ENCODE data around the gene TXNRD2.
"Not testable (repeated sequence)": the region's sequence is repeated elsewhere in the genome, so short reads cannot be mapped to it uniquely, and the experiment has no call there.

The TXNRD2 gene

DNA sequence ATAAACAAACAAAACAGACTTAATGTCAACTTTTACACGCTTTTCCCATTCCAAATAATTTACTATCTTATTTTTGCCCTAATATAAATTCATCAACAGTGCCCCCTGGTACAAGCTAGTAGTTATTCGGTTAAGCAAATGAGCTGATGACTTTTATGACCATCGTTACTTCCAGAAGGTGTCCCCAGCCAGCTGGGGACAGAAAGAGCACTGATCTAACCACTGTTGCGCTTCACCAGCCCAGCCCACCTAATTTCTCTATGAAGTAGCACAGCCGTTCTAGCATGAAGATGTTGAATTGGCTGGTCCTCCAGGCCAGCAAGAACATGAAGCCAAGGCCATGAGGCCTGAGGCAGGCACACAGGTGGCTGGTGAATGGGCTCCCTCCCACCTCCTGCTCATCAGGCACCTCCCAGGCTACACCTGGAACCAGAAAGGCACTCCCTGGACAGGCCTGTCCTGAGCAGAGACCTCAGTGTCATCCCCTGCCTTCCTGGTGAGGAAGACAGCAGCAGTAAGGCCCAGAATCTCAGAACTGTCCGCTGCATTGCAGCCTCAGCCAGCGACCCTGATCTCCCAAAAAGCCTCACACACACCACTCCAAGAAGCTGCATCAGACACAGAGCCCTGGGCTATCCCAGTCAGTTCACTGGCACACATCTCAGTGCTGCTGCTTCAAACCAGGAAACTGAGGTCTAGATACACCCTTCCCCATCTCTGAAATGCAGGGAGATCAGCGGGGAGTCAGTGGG, 99.8 kb downstream of the TXNRD2 start:
- no peak for DNase-seq

DNA sequence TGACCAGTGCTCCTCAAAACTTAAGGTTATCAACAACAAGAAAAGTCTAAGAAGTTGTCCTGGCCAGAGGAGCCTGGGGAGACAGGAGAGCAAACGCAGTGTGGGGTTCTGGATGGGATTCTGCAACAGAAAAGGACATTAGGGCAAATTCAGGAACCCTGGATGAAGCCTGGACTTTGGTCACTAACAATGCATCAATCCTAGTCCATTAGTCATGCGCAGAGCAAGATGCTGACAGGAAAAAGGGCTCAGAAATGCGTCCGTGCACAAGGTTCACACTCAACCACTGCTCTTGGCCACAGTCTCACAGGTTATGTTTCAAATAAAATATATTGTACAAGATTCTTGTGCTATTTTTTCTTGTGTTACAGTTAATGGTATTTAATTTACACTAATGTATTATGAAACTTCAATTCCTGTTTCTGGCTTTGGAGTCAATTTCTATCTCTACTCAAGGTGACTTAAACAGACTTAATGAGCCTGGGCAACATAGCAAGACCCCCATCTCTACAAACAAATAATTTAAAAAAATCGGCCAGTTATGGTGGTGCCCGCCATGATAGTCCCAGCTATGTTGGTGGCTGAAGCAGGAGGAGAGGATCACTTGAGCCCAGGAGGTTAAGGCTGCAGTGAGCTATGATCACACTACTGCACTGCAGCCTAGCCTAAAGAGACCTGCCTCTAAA, 100.5 kb downstream of the TXNRD2 start:
- DNase-seq = no peak

DNA sequence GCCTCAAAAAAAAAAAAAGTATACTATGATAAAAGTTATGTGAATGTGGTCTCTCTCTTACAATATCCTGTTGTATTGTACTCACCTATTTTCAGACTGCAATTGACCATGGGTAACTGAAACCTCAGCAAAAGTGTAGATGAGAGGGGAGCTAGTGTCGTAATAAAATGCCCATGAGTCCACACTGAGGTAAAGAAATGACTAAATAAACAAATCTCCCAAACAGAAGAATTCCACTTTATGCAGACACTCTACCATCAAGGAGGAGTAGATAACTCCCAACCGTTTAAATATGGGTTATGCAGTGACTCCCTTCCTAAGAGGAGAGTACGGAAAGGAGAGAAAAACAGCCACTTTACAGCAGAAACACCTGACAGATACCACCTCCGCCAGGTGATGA, 101.6 kb downstream of the TXNRD2 start:
- DNase-seq = no peak

DNA sequence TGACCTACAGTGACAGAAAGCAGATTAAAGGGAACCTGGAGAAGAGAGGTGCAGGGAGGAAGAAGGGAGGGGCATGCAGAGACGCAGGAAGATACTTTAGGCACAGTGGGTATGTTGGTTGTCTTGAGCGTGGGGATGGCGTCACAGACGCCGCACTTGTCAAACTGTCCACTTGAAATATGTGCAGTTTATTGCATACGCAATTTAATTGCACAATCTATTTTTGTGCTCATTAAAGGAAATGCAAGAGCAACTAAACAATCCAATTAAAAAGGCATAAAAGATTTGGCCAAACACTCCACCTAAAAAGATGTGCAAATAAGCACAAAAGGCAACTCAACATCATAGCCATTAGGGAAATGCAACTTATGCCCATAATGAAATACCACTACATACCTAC, 103.7 kb downstream of the TXNRD2 start:
- DNase-seq = no peak

DNA sequence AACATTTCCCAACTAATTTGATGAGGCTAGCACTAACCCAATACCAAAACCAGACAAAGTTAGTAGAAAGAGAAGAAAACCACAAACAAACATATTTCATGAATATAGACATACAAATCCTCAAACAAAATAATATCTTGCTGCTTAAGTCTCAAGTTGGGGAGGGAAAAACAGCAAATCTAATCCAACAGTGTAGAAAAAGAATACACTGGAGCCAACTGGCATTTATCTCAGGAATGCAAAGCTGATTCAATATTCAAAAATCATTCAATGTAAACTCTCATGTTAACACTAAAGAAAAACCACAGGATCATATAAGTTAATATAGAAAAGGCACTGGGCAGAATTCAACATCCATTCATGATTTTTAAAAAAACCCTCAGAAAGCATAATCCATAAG, 105.1 kb downstream of the TXNRD2 start:
- DNase-seq = no peak

DNA sequence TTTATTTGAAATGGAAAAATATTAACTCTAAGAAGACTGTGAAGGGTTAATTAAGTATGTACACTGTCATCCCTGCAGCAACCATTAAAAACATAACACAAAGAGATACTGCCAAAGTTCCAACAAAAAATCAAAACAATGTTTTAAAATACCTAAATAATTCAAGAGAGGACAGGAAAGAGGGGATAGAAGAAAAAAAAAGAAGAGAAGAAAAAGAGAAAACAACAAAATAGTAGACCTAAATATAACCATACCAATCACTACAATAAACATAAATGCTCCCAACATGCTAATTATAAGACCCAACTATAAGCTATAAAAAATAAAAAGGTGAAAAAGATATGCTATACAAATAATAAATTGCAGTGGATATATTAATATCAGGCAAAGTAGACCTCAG, 107.0 kb downstream of the TXNRD2 start:
- no peak for DNase-seq

DNA sequence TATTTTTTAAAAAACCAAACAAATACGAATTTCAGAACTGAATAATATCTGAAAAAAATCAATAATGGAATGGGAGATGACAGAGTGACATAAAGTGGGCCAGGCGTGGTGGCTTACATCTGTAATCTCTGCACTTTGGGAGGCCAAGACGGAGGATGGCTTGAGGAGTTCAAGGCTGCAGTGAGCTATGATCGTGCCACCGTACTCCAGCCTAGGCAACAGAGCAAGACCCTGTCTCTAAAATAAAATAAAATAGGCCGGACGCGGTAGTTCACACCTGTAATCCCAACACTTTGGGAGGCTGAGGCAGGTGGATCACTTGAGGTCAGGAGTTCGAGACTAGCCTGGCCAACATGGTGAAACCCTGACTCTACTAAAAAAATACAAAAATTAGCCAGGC, 108.3 kb downstream of the TXNRD2 start:
- DNase-seq = not testable (repeated sequence)

DNA sequence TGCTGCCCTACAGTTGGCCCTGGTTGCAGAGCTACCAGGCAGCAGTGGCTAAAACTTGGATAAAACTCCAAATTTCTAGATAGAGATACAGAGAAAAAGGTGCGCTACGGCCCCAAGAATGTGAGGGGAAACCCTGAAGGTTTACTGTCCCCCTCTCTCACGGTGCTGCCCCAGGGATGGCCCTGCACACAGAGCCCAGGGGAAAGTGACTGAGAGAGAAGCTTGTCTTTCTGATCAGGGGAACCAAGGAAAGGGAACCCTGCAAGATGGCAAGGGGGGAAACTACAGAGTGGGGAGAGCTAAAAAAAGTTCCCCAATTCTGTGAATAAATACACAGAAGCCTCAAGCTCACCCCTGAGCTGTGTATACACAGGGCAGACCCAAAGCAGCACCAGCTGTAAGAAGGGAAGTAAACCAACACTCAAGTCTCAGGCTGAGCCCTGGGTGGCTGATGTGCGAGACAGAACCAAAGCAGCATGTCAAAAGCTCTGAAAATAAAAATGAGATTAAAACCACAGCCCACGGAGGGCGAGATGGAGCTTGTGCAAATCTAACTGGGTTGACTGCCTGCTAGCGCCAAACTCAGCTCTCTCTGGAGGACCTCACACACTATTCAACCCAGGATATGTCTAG, 109.0 kb downstream of the TXNRD2 start:
- no peak for DNase-seq

DNA sequence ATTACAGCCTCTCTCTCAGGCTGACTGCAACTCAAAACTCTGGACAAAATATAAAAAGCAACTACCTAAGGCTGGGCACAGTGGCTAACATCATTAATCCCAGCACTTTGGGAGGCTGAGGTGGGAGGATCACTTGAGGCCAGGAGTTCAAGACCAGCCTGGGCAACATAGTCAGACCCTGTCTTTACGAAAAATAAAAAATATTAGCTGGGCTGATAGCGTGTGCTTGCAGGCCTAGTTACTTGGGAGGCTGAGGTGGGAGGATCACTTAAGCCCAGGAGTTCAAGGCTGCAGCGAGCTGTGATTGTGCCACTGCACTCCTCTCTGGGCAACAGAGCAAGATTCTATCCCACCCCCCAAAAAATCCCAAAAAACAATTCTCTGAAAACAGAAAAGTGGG, 109.6 kb downstream of the TXNRD2 start:
- DNase-seq = not testable (repeated sequence)

DNA sequence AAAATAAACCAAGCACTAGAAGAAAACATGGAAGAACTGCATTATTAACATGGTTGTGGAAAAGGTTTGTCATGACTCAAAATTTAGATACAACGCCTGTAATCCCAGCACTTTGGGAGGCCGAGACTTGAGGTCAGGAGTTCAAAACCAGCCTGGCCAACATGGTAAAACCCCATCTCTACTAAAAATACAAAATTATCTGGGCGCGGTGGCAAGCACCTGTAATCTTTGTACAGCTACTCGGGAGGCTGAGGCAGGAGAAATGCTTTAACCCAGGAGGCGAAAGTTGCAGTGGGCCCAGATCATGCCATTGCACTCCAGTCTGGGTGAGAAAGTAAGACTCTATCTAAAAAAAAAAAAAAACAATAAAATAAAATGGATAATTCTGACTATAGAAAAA, 110.6 kb downstream of the TXNRD2 start:
- DNase-seq = no peak

DNA sequence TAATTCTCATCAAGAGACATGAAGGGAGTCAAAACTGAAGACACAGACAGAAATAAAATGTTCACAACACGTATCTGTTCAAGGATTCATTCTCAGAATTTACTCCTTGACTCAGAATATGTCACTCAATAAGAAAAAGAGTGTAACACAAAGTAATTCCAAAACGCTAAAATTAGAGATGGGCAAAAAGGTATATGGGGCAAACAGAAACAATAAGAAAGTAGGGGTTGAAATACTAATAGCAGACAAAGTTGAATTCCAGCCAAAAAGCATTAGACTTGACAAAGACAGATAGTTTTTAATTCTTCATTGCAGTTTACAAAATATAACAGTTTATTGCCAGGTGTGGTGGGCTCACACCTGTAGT, 113.6 kb downstream of the TXNRD2 start:
- no peak for DNase-seq

DNA sequence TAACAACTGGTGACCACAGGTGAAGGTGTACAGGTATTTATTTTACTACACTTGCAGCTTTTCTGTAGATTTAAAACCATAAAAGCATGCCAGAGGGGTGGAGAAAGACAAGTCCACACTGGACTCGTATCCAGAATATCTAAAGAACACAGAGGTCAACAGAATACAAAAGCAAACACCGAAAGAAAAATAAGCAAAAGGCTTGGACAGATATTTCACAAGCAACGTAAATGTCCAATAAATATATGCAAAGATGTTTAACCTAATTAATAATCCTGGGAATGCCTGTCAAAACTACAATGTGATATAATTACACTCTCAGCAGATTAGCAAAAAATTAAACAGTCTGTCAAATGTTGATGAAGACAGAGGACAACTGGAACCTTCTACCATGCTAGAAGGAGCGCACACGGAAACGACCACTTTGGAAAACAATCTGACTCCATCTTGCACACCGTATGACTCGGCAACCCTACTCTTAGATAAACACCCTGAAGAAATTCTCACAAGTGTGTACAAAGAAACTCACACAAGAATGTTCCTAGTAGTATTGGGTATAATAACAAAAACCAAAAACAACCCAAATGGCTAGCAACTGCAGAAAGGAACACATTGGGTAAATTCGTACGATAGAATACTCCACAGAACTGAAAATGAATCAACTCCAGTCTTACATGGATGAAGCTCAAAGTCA, 114.1 kb downstream of the TXNRD2 start:
- no peak for DNase-seq

DNA sequence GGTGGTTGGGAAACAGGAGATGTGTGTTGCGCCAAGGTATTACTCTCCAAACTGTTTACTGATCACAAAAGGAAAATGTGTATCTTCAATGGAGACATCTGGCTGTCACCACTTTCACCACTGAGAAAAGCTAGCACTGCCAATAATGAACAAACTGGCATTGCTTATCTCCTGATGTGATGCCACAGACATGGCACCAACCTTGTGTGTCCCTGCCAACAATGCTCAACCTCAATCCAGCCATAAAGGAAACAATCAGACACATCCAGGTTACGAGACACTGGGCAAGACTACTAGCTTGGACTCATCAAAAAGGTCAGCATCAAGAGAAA, 115.0 kb downstream of the TXNRD2 start:
- DNase-seq = no peak

DNA sequence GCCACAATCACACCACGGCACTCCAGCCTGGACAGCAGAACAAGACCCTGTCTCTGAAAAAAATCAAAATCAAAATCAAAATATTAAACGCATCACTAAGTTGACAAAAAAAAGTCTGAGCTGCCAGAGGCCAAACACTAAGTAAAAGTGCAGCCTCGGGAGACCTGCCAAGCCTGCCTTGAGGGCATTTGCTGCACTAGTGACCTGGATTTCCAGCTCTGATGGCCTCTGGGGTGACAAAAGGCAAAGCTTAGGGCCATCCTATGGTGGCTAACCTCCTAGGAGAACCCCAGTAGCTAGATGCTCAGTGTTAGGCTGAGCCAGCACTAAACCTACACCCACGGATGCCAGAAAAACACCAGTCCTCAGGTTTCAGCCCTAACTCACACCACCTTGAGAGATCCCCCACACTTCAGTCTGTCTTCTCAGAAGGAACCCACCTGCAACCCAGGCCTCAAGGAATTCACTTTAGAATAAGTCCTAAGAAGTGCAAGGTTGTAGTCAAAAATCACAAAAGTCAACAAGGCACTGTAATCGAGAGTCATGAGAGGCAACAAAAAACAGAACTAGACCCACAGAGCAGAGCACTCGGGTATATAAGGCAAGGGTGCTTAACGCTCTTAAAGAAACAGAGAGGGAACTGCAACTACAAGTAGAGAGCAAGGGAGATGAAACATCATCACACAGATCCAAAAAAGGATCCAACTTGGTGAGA, 115.6 kb downstream of the TXNRD2 start:
- DNase-seq = no peak

Data from SW 1271 (cell line).